Activated T-helper 2 cell treated with anti-CD3 and anti-CD28 coated beads, Interferon-gamma antibody, Interleukin-2, Interleukin-4, amounts not matched to agents 10 μg/mL and 5 μg/mL and 100 μg/mL, durations not matched to agents 14 hours and 24 hours and 36 hours (primary cell): ENCODE data around the gene FOXN1. TPM values are rescaled to one million over a fixed set of nuclear protein-coding genes. Genes with fewer than 3 reads are reported as not detected.
"Not testable (repeated sequence)": the region's sequence is repeated elsewhere in the genome, so short reads cannot be mapped to it uniquely, and the experiment has no call there.

ENCODE experiments used
- DNase-seq: peaks from one replicate; pipeline ENCODE4 v3.0.0; 2021; ENCODE audit warnings: low spot score
- H3K27ac Mint-ChIP-seq: one replicate; pipeline ENCODE4 v1.8.0; 2021; ENCODE audit warnings: mixed read lengths
- H3K27me3 Mint-ChIP-seq: one replicate; pipeline ENCODE4 v1.8.0; 2021; ENCODE audit warnings: low read depth, mixed read lengths
- H3K36me3 Mint-ChIP-seq: one replicate; pipeline ENCODE4 v1.8.0; 2021; ENCODE audit warnings: low read depth, mixed read lengths
- H3K4me1 Mint-ChIP-seq: one replicate; pipeline ENCODE4 v1.8.0; 2021; ENCODE audit warnings: low read depth, mixed read lengths
- H3K4me3 Mint-ChIP-seq: one replicate; pipeline ENCODE4 v1.8.0; 2021; ENCODE audit warnings: low read depth, mild to moderate bottlenecking, moderate library complexity, mixed read lengths
- H3K9me3 Mint-ChIP-seq: one replicate; pipeline ENCODE4 v1.8.0; 2021; ENCODE audit warnings: mixed read lengths
- intact Hi-C: fragments of 100-400 bp; cut with micrococcal nuclease; formaldehyde crosslinking; loops from one replicate; pipeline ENCODE4 v1.15.1; 2023
- total RNA-seq: library from RNA; stranded (reverse); gene quantifications from 2 replicates; pipeline ENCODE4 v1.2.3, GENCODE V29; 2022

The FOXN1 gene
- total RNA-seq, 1 donor from 2014 or later = not detected

- Mint-ChIP-seq H3K9me3 (peaks cover 4% of the 10 kb centered on the region), H3K36me3 (no peaks in the 10 kb centered on the region), H3K4me1 (no peaks in the 10 kb centered on the region), H3K27ac (no peak overlapping the region), H3K27me3 (peaks cover 5% of the 10 kb centered on the region), H3K4me3 (no peak overlapping the region)
- DNase-seq = no peak
- intact Hi-C loops = no loop called here
Observed at GRCh38 chr17:28513476-28513875, 7.3 kb downstream of the FOXN1 start.

GRCh38 chr17:28514561-28515002, 8.4 kb downstream of the FOXN1 start:
- Mint-ChIP-seq H3K36me3 (no peaks in the 10 kb centered on the region), H3K4me3 (no peak overlapping the region), H3K4me1 (no peaks in the 10 kb centered on the region), H3K27ac (no peak overlapping the region), H3K9me3 (peaks cover 4% of the 10 kb centered on the region), H3K27me3 (peaks cover 6% of the 10 kb centered on the region)
- DNase-seq = no peak
- intact Hi-C loops = no loop called here

GRCh38 chr17:28515518-28515917, 9.4 kb downstream of the FOXN1 start:
- peaks cover 4% of the 10 kb centered on the region for H3K9me3 Mint-ChIP-seq
- intact Hi-C loops = no loop called here
- no peaks in the 10 kb centered on the region for H3K36me3 Mint-ChIP-seq
- no peak for DNase-seq
- no peaks in the 10 kb centered on the region for H3K4me1 Mint-ChIP-seq
- H3K27me3 Mint-ChIP-seq = peaks cover 6% of the 10 kb centered on the region
- no peak overlapping the region for H3K4me3 Mint-ChIP-seq
- H3K27ac Mint-ChIP-seq = no peak overlapping the region

GRCh38 chr17:28518132-28518531, 12.0 kb downstream of the FOXN1 start:
- Mint-ChIP-seq H3K4me3 (no peak overlapping the region), H3K36me3 (no peaks in the 10 kb centered on the region), H3K9me3 (peaks cover 4% of the 10 kb centered on the region), H3K27ac (no peak overlapping the region), H3K4me1 (no peaks in the 10 kb centered on the region), H3K27me3 (peaks cover 6% of the 10 kb centered on the region)
- intact Hi-C loops = no loop called here
- no peak for DNase-seq

GRCh38 chr17:28518578-28518977, 12.4 kb downstream of the FOXN1 start:
- intact Hi-C loops = no loop called here
- Mint-ChIP-seq H3K36me3 (no peaks in the 10 kb centered on the region), H3K27ac (no peak overlapping the region), H3K4me1 (no peaks in the 10 kb centered on the region), H3K27me3 (peaks cover 6% of the 10 kb centered on the region), H3K9me3 (peaks cover 4% of the 10 kb centered on the region), H3K4me3 (no peak overlapping the region)
- DNase-seq = no peak

- Mint-ChIP-seq H3K36me3 (no peaks in the 10 kb centered on the region), H3K9me3 (peaks cover 4% of the 10 kb centered on the region), H3K27ac (no peak overlapping the region), H3K4me1 (no peaks in the 10 kb centered on the region), H3K27me3 (peaks cover 6% of the 10 kb centered on the region), H3K4me3 (no peak overlapping the region)
- intact Hi-C loops = no loop called here
- no peak for DNase-seq
Observed at GRCh38 chr17:28519236-28519635, 13.1 kb downstream of the FOXN1 start.

GRCh38 chr17:28520687-28521086, 14.5 kb downstream of the FOXN1 start:
- Mint-ChIP-seq H3K27ac (no peak overlapping the region), H3K36me3 (no peaks in the 10 kb centered on the region), H3K4me3 (no peak overlapping the region), H3K4me1 (no peaks in the 10 kb centered on the region), H3K27me3 (peaks cover 6% of the 10 kb centered on the region), H3K9me3 (peaks cover 4% of the 10 kb centered on the region)
- intact Hi-C loops = no loop called here
- no peak for DNase-seq

GRCh38 chr17:28521311-28522085, 15.3 kb downstream of the FOXN1 start:
- Mint-ChIP-seq H3K4me1 (no peaks in the 10 kb centered on the region), H3K27me3 (peaks cover 6% of the 10 kb centered on the region), H3K9me3 (peaks cover under 1% of the 10 kb centered on the region), H3K27ac (no peak overlapping the region), H3K36me3 (no peaks in the 10 kb centered on the region), H3K4me3 (no peak overlapping the region)
- intact Hi-C loops = no loop called here
- DNase-seq = no peak

- H3K9me3 Mint-ChIP-seq, DNase-seq, H3K27me3 Mint-ChIP-seq, H3K36me3 Mint-ChIP-seq, H3K4me1 Mint-ChIP-seq, H3K27ac Mint-ChIP-seq, H3K4me3 Mint-ChIP-seq, intact Hi-C loops: not testable (repeated sequence)
Observed at GRCh38 chr17:28522281-28522680, 16.1 kb downstream of the FOXN1 start.

GRCh38 chr17:28523186-28523585, 17.0 kb downstream of the FOXN1 start:
- no peaks in the 10 kb centered on the region for H3K4me1 Mint-ChIP-seq
- DNase-seq = no peak
- intact Hi-C loops = no loop called here
- H3K36me3 Mint-ChIP-seq = no peaks in the 10 kb centered on the region
- H3K27me3 Mint-ChIP-seq = peaks cover 6% of the 10 kb centered on the region
- no peak overlapping the region for H3K4me3 Mint-ChIP-seq
- no peak overlapping the region for H3K27ac Mint-ChIP-seq
- H3K9me3 Mint-ChIP-seq = no peaks in the 10 kb centered on the region

GRCh38 chr17:28523876-28524275, 17.7 kb downstream of the FOXN1 start:
- H3K27me3 Mint-ChIP-seq = peaks cover 2% of the 10 kb centered on the region
- H3K4me3 Mint-ChIP-seq = no peak overlapping the region
- intact Hi-C loops = no loop called here
- no peaks in the 10 kb centered on the region for H3K9me3 Mint-ChIP-seq
- H3K4me1 Mint-ChIP-seq = no peaks in the 10 kb centered on the region
- no peaks in the 10 kb centered on the region for H3K36me3 Mint-ChIP-seq
- no peak overlapping the region for H3K27ac Mint-ChIP-seq
- DNase-seq = no peak

- Mint-ChIP-seq H3K4me3 (no peak overlapping the region), H3K9me3 (no peaks in the 10 kb centered on the region), H3K36me3 (no peaks in the 10 kb centered on the region), H3K4me1 (no peaks in the 10 kb centered on the region), H3K27ac (no peak overlapping the region), H3K27me3 (no peaks in the 10 kb centered on the region)
- intact Hi-C loops = no loop called here
- no peak for DNase-seq
Observed at GRCh38 chr17:28524476-28525424, 18.6 kb downstream of the FOXN1 start.

- no peaks in the 10 kb centered on the region for H3K36me3 Mint-ChIP-seq
- H3K9me3 Mint-ChIP-seq = no peaks in the 10 kb centered on the region
- no peak overlapping the region for H3K27ac Mint-ChIP-seq
- H3K27me3 Mint-ChIP-seq = no peaks in the 10 kb centered on the region
- H3K4me3 Mint-ChIP-seq = no peak overlapping the region
- no peaks in the 10 kb centered on the region for H3K4me1 Mint-ChIP-seq
- no peak for DNase-seq
- intact Hi-C loops = no loop called here
Observed at GRCh38 chr17:28526381-28526780, 20.2 kb downstream of the FOXN1 start.
